ENCODE measurements around the gene HDAC9. TPM values are rescaled to one million over a fixed set of nuclear protein-coding genes. Genes with fewer than 3 reads are reported as not detected.

HDAC9 gene
- total and polyA plus RNA-seq, 7 experiments from 2014 or later, result 0.08 to 32.1 (median 0.30) TPM

- Histone ChIP-seq H3K4me3 (ENCODE audit: low read length) (no peak overlapping the region), H3K9me3 (ENCODE audit: control insufficient read depth in 2 of 3, low read length in 3 of 3) (no peaks in the 10 kb centered on the region), H3K27me3 (ENCODE audit: control insufficient read depth in 2 of 2, insufficient read depth in 2 of 2, low read length in 2 of 2) (no peaks in the 10 kb centered on the region), H3K36me3 (ENCODE audit: control insufficient read depth in 2 of 3, insufficient read depth in 3 of 3, low read length in 3 of 3) (no peaks in the 10 kb centered on the region), H3K4me1 (ENCODE audit: control insufficient read depth in 2 of 2, insufficient read depth in 2 of 2, low read length in 2 of 2) (no peaks in the 10 kb centered on the region), H3K27ac (ENCODE audit: low read depth, low read length) (no peak overlapping the region)
- H3K27me3 Mint-ChIP-seq, result no peaks in the 10 kb centered on the region
- H3K27ac Mint-ChIP-seq, result no peak overlapping the region
- no peaks in the 10 kb centered on the region for H3K36me3 Mint-ChIP-seq
- DNase-seq (no peak), ATAC-seq (no peak)
- ChIA-PET CTCF (no interaction called here), POLR2A (no interaction called here)
- intact Hi-C loops (cut with micrococcal nuclease), result no loop called here
- no peak overlapping the region for H3K4me3 Mint-ChIP-seq
- H3K9me3 Mint-ChIP-seq, result peaks cover 0 to 9% (median 1%) of the 10 kb centered on the region in 11 donors
- no peaks in the 10 kb centered on the region for H3K4me1 Mint-ChIP-seq
Measured at GRCh38 chr7:18900803-18901202, 405.3 kb downstream of the HDAC9 start.

DNA sequence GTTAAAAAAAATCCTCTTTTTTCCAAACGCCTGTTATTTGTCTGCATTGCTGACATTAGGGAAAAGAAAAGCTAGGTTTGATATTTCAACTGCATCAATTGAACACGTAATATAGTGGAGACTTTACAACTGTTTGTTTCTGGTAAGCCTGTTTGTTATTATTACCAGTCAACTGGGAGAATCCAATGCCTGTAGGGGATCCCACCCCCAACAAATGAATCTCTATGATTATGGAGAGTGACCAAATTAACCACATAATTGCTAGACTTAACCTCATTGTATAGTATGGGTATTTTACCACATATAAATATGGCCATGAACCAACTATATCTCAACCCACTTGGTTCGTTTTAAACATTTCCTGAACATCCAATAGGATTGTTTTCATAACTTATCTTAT, 405.8 kb downstream of the HDAC9 start:
- peaks cover 0 to 11% (median 2%) of the 10 kb centered on the region in 11 donors for H3K9me3 Mint-ChIP-seq
- H3K36me3 ChIP-seq (ENCODE audit: control insufficient read depth in 2 of 3, insufficient read depth in 3 of 3, low read length in 3 of 3), result no peaks in the 10 kb centered on the region
- DNase-seq, result no peak
- no peak overlapping the region for H3K27ac ChIP-seq (ENCODE audit: low read depth, low read length)
- no peaks in the 10 kb centered on the region for H3K27me3 Mint-ChIP-seq
- no peaks in the 10 kb centered on the region for H3K27me3 ChIP-seq (ENCODE audit: control insufficient read depth in 2 of 2, insufficient read depth in 2 of 2, low read length in 2 of 2)
- H3K4me3 Mint-ChIP-seq, result no peak overlapping the region
- no peak overlapping the region for H3K4me3 ChIP-seq (ENCODE audit: low read length)
- H3K4me1 ChIP-seq (ENCODE audit: control insufficient read depth in 2 of 2, insufficient read depth in 2 of 2, low read length in 2 of 2), result no peaks in the 10 kb centered on the region
- intact Hi-C loops (cut with micrococcal nuclease), result no loop called here
- ATAC-seq, result no peak
- no peaks in the 10 kb centered on the region for H3K4me1 Mint-ChIP-seq
- H3K9me3 ChIP-seq (ENCODE audit: control insufficient read depth in 2 of 3, low read length in 3 of 3), result no peaks in the 10 kb centered on the region
- ChIA-PET POLR2A (no interaction called here), CTCF (no interaction called here)
- no peak overlapping the region for H3K27ac Mint-ChIP-seq
- no peaks in the 10 kb centered on the region for H3K36me3 Mint-ChIP-seq

DNA sequence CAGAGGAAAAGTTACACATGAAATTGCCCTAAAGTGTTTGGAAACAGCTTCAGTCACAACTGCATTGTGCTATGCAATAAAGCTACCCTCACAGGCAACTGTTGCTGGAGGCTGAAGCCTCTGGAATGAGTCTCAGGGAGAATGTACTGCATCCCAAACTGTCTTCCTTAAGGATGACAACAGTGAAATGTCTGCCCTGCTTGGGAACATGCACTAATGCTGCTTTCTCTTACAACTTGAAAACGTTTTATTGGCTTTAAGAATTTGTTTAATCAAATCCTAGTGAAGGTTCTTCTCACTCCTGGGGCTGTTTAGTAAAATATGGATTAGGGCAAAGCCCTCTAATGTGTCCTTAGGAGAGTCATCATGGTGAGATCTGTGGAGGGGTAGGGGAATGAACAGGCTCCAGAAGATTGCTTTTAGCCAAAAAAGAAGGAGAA, 406.5 kb downstream of the HDAC9 start:
- Mint-ChIP-seq H3K27ac (no peak overlapping the region), H3K4me3 (no peak overlapping the region), H3K27me3 (no peaks in the 10 kb centered on the region), H3K9me3 (peaks cover 0 to 11% (median 2%) of the 10 kb centered on the region in 11 donors), H3K4me1 (no peaks in the 10 kb centered on the region), H3K36me3 (no peaks in the 10 kb centered on the region)
- Histone ChIP-seq H3K4me1 (ENCODE audit: control insufficient read depth in 2 of 2, insufficient read depth in 2 of 2, low read length in 2 of 2) (no peaks in the 10 kb centered on the region), H3K9me3 (ENCODE audit: control insufficient read depth in 2 of 3, low read length in 3 of 3) (no peaks in the 10 kb centered on the region), H3K27ac (ENCODE audit: low read depth, low read length) (no peak overlapping the region), H3K36me3 (ENCODE audit: control insufficient read depth in 2 of 3, insufficient read depth in 3 of 3, low read length in 3 of 3) (no peaks in the 10 kb centered on the region), H3K4me3 (ENCODE audit: low read length) (no peak overlapping the region), H3K27me3 (ENCODE audit: control insufficient read depth in 2 of 2, insufficient read depth in 2 of 2, low read length in 2 of 2) (no peaks in the 10 kb centered on the region)
- CTCF ChIA-PET, result no interaction called here
- POLR2A ChIA-PET, result no interaction called here
- no peak for ATAC-seq
- DNase-seq, result no peak
- intact Hi-C loops (cut with micrococcal nuclease), result no loop called here

GRCh38 chr7:18902892-18903291, 407.3 kb downstream of the HDAC9 start:
- Histone ChIP-seq H3K4me1 (ENCODE audit: control insufficient read depth in 2 of 2, insufficient read depth in 2 of 2, low read length in 2 of 2) (no peaks in the 10 kb centered on the region), H3K27ac (ENCODE audit: low read depth, low read length) (no peak overlapping the region), H3K36me3 (ENCODE audit: control insufficient read depth in 2 of 3, insufficient read depth in 3 of 3, low read length in 3 of 3) (no peaks in the 10 kb centered on the region), H3K4me3 (ENCODE audit: low read length) (no peak overlapping the region), H3K9me3 (ENCODE audit: control insufficient read depth in 2 of 3, low read length in 3 of 3) (no peaks in the 10 kb centered on the region), H3K27me3 (ENCODE audit: control insufficient read depth in 2 of 2, insufficient read depth in 2 of 2, low read length in 2 of 2) (no peaks in the 10 kb centered on the region)
- no peak for DNase-seq
- no peaks in the 10 kb centered on the region for H3K36me3 Mint-ChIP-seq
- intact Hi-C loops (cut with micrococcal nuclease), result no loop called here
- ChIA-PET POLR2A (no interaction called here), CTCF (no interaction called here)
- no peak overlapping the region for H3K4me3 Mint-ChIP-seq
- no peaks in the 10 kb centered on the region for H3K4me1 Mint-ChIP-seq
- ATAC-seq, result no peak
- no peaks in the 10 kb centered on the region for H3K27me3 Mint-ChIP-seq
- no peak overlapping the region for H3K27ac Mint-ChIP-seq
- H3K9me3 Mint-ChIP-seq, result peaks cover 0 to 11% (median 2%) of the 10 kb centered on the region in 11 donors

- Mint-ChIP-seq H3K27ac (no peak overlapping the region), H3K27me3 (no peaks in the 10 kb centered on the region), H3K4me1 (no peaks in the 10 kb centered on the region), H3K9me3 (peaks cover 0 to 16% (median 4%) of the 10 kb centered on the region in 11 donors), H3K36me3 (no peaks in the 10 kb centered on the region), H3K4me3 (no peak overlapping the region)
- no peaks in the 10 kb centered on the region for H3K4me1 ChIP-seq (ENCODE audit: control insufficient read depth in 2 of 2, insufficient read depth in 2 of 2, low read length in 2 of 2)
- no peaks in the 10 kb centered on the region for H3K36me3 ChIP-seq (ENCODE audit: control insufficient read depth in 2 of 3, insufficient read depth in 3 of 3, low read length in 3 of 3)
- DNase-seq (no peak), ATAC-seq (no peak)
- intact Hi-C loops (cut with micrococcal nuclease), result no loop called here
- H3K27ac ChIP-seq (ENCODE audit: low read depth, low read length), result no peak overlapping the region
- H3K27me3 ChIP-seq (ENCODE audit: control insufficient read depth in 2 of 2, insufficient read depth in 2 of 2, low read length in 2 of 2), result no peaks in the 10 kb centered on the region
- H3K9me3 ChIP-seq (ENCODE audit: control insufficient read depth in 2 of 3, low read length in 3 of 3), result no peaks in the 10 kb centered on the region
- ChIA-PET CTCF (no interaction called here), POLR2A (no interaction called here)
- H3K4me3 ChIP-seq (ENCODE audit: low read length), result no peak overlapping the region
Measured at GRCh38 chr7:18903695-18904094, 408.1 kb downstream of the HDAC9 start.

- H3K4me3 ChIP-seq (ENCODE audit: low read length), result no peak overlapping the region
- H3K27ac ChIP-seq (ENCODE audit: low read depth, low read length), result no peak overlapping the region
- ChIA-PET CTCF (no interaction called here), POLR2A (no interaction called here)
- no peaks in the 10 kb centered on the region for H3K9me3 ChIP-seq (ENCODE audit: control insufficient read depth in 2 of 3, low read length in 3 of 3)
- no peak overlapping the region for H3K27ac Mint-ChIP-seq
- intact Hi-C loops (cut with micrococcal nuclease), result no loop called here
- no peaks in the 10 kb centered on the region for H3K4me1 ChIP-seq (ENCODE audit: control insufficient read depth in 2 of 2, insufficient read depth in 2 of 2, low read length in 2 of 2)
- DNase-seq (no peak), ATAC-seq (no peak)
- no peak overlapping the region for H3K4me3 Mint-ChIP-seq
- no peaks in the 10 kb centered on the region for H3K36me3 Mint-ChIP-seq
- H3K27me3 ChIP-seq (ENCODE audit: control insufficient read depth in 2 of 2, insufficient read depth in 2 of 2, low read length in 2 of 2), result no peaks in the 10 kb centered on the region
- no peaks in the 10 kb centered on the region for H3K27me3 Mint-ChIP-seq
- peaks cover 0 to 30% (median 4%) of the 10 kb centered on the region in 11 donors for H3K9me3 Mint-ChIP-seq
- no peaks in the 10 kb centered on the region for H3K4me1 Mint-ChIP-seq
- no peaks in the 10 kb centered on the region for H3K36me3 ChIP-seq (ENCODE audit: control insufficient read depth in 2 of 3, insufficient read depth in 3 of 3, low read length in 3 of 3)
Measured at GRCh38 chr7:18905316-18905943, 409.9 kb downstream of the HDAC9 start.

GRCh38 chr7:18906901-18907300, 411.4 kb downstream of the HDAC9 start:
- ChIA-PET CTCF (no interaction called here), POLR2A (no interaction called here)
- ATAC-seq (no peak), DNase-seq (no peak)
- no peak overlapping the region for H3K27ac ChIP-seq (ENCODE audit: low read depth, low read length)
- no peaks in the 10 kb centered on the region for H3K36me3 ChIP-seq (ENCODE audit: control insufficient read depth in 2 of 3, insufficient read depth in 3 of 3, low read length in 3 of 3)
- no peaks in the 10 kb centered on the region for H3K27me3 Mint-ChIP-seq
- no peaks in the 10 kb centered on the region for H3K9me3 ChIP-seq (ENCODE audit: control insufficient read depth in 2 of 3, low read length in 3 of 3)
- no peak overlapping the region for H3K4me3 Mint-ChIP-seq
- no peaks in the 10 kb centered on the region for H3K36me3 Mint-ChIP-seq
- H3K27me3 ChIP-seq (ENCODE audit: control insufficient read depth in 2 of 2, insufficient read depth in 2 of 2, low read length in 2 of 2), result no peaks in the 10 kb centered on the region
- intact Hi-C loops (cut with micrococcal nuclease), result no loop called here
- H3K4me1 Mint-ChIP-seq, result no peaks in the 10 kb centered on the region
- H3K27ac Mint-ChIP-seq, result no peak overlapping the region
- H3K9me3 Mint-ChIP-seq, result peaks cover 1 to 38% (median 5%) of the 10 kb centered on the region in 11 donors
- no peak overlapping the region for H3K4me3 ChIP-seq (ENCODE audit: low read length)
- H3K4me1 ChIP-seq (ENCODE audit: control insufficient read depth in 2 of 2, insufficient read depth in 2 of 2, low read length in 2 of 2), result no peaks in the 10 kb centered on the region
